ENCODE results near the gene LILRB5. TPM values are rescaled to one million over a fixed set of nuclear protein-coding genes. Genes with fewer than 3 reads are reported as not detected.
"Not testable (repeated sequence)": the region's sequence is repeated elsewhere in the genome, so short reads cannot be mapped to it uniquely, and the experiment has no call there.

Gene LILRB5
- total RNA-seq, 1 experiment from 2014 or later: not detected

DNA sequence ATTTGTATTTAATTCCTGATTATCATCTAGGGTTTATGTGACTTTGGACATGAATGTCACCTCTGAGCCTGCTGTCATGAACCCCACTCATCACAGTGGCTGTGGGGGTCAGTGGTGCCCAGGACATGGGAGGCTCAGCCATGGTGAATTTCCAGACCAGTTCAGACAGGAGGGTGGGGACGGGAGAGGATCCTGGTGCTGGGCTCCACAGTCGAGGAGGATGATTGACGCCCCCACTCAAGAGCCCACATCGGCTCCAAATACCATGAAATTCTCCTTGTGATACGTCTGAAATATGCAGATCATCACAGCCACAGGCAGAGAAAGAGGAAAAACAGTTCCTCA lies 33.2 kb downstream of the LILRB5 start:
- H3K9me3 ChIP-seq (ENCODE audit: control insufficient read depth in 1 of 2, insufficient read depth in 1 of 2, low read depth in 1 of 2, low read length in 2 of 2); H3K9me2 ChIP-seq (ENCODE audit: insufficient read depth); H3K36me3 ChIP-seq (ENCODE audit: control insufficient read depth in 1 of 2, insufficient read depth in 2 of 2, low read length in 2 of 2); ATAC-seq; H2AFZ ChIP-seq (ENCODE audit: low read depth, low read length, poor library complexity, severe bottlenecking); H3K4me2 ChIP-seq (ENCODE audit: low read length); H3K27ac ChIP-seq (ENCODE audit: low read depth, low read length); H3K4me1 ChIP-seq (ENCODE audit: control insufficient read depth in 1 of 2, insufficient read depth in 2 of 2, low read length in 2 of 2); H4K20me1 ChIP-seq (ENCODE audit: insufficient read depth); BruUV-seq (replicated peaks); CTCF ChIA-PET; intact Hi-C loops (cut with micrococcal nuclease); H3K27me3 ChIP-seq (ENCODE audit: insufficient read depth, low read length); POLR2A ChIA-PET; H3K9ac ChIP-seq (ENCODE audit: low read length); RAD21 ChIA-PET (ENCODE audit: low non-redundant PET in 1 of 2, low total read pairs in 2 of 2, uncharacterized antibody in 2 of 2, unreplicated experiment in 2 of 2); H3K79me2 ChIP-seq (ENCODE audit: insufficient read depth, low read length); DNase-seq (ENCODE audit: low read depth, low spot score); H3K4me3 ChIP-seq (replicated peaks in 1 of 2; ENCODE audit: low read depth in 1 of 2, low read length in 2 of 2): not testable (repeated sequence)

- intact Hi-C loops (cut with micrococcal nuclease); H3K27me3 ChIP-seq (ENCODE audit: insufficient read depth, low read length); H3K27ac ChIP-seq (ENCODE audit: low read depth, low read length); CTCF ChIA-PET; H3K9ac ChIP-seq (ENCODE audit: low read length); H3K4me1 ChIP-seq (ENCODE audit: control insufficient read depth in 1 of 2, insufficient read depth in 2 of 2, low read length in 2 of 2); RAD21 ChIA-PET (ENCODE audit: low non-redundant PET in 1 of 2, low total read pairs in 2 of 2, uncharacterized antibody in 2 of 2, unreplicated experiment in 2 of 2); DNase-seq (ENCODE audit: low read depth, low spot score); BruUV-seq (replicated peaks); H3K4me2 ChIP-seq (ENCODE audit: low read length); H3K9me3 ChIP-seq (ENCODE audit: control insufficient read depth in 1 of 2, insufficient read depth in 1 of 2, low read depth in 1 of 2, low read length in 2 of 2); H3K9me2 ChIP-seq (ENCODE audit: insufficient read depth); H3K79me2 ChIP-seq (ENCODE audit: insufficient read depth, low read length); POLR2A ChIA-PET; H3K4me3 ChIP-seq (replicated peaks in 1 of 2; ENCODE audit: low read depth in 1 of 2, low read length in 2 of 2); H4K20me1 ChIP-seq (ENCODE audit: insufficient read depth); H2AFZ ChIP-seq (ENCODE audit: low read depth, low read length, poor library complexity, severe bottlenecking); H3K36me3 ChIP-seq (ENCODE audit: control insufficient read depth in 1 of 2, insufficient read depth in 2 of 2, low read length in 2 of 2): not testable (repeated sequence)
- ATAC-seq: peak; percentile 14; the same call in 1 of the 2 replicates
Observed at GRCh38 chr19:54223277-54223936, 33.7 kb downstream of the LILRB5 start.

DNA sequence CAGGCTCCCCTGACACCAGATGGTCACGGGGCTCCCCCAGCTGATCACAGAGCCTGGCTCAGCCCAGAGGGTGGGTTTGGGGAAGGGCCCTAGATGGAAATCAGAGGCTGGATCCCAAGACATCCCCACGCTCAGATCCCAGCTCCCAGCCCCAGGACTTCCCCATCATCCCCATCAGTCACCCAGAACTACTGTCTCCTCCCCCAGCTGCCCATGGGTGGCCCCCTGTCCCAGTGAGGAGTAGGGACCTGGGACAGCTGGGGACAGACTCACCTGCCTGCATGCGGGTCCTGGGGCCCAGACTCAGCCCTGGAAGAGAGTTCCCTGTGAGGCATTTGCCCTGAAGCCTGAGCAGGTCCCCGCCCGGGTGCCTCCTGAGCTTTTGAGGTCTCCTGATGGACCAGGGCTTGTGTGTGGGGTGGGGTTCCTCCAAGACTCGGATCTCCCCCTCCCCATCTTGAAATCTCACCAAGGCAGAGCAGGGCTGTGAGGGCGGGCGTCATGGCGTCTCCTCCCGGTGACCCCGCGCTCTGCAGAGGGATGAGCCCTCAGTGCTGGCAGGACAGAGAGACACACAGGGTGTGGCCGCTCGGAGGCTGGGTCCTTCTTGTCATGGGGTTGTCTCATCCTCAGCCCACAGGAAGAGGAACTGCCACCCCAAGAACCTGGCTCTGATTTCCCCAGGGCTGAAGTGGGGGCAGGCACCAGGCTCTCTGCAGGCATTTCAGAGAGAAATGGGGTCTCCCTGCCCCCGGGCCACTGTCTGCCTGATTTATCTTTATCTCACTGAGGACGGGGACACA lies 34.4 kb downstream of the LILRB5 start, which contains the start of gene LILRB3:
Gene LILRB3 (minus strand): TSS at position 534 of the 803 bp plus-strand sequence. CDS start 31 bp downstream, at position 503.
- H3K9ac ChIP-seq (ENCODE audit: low read length); H3K4me1 ChIP-seq (ENCODE audit: control insufficient read depth in 1 of 2, insufficient read depth in 2 of 2, low read length in 2 of 2); H3K9me2 ChIP-seq (ENCODE audit: insufficient read depth); H3K27ac ChIP-seq (ENCODE audit: low read depth, low read length); DNase-seq (ENCODE audit: low read depth, low spot score); H3K4me2 ChIP-seq (ENCODE audit: low read length); H3K79me2 ChIP-seq (ENCODE audit: insufficient read depth, low read length); H3K4me3 ChIP-seq (replicated peaks in 1 of 2; ENCODE audit: low read depth in 1 of 2, low read length in 2 of 2); CTCF ChIA-PET; intact Hi-C loops (cut with micrococcal nuclease); H2AFZ ChIP-seq (ENCODE audit: low read depth, low read length, poor library complexity, severe bottlenecking); BruUV-seq (replicated peaks); RAD21 ChIA-PET (ENCODE audit: low non-redundant PET in 1 of 2, low total read pairs in 2 of 2, uncharacterized antibody in 2 of 2, unreplicated experiment in 2 of 2); H3K27me3 ChIP-seq (ENCODE audit: insufficient read depth, low read length); H3K36me3 ChIP-seq (ENCODE audit: control insufficient read depth in 1 of 2, insufficient read depth in 2 of 2, low read length in 2 of 2); ATAC-seq; H4K20me1 ChIP-seq (ENCODE audit: insufficient read depth); H3K9me3 ChIP-seq (ENCODE audit: control insufficient read depth in 1 of 2, insufficient read depth in 1 of 2, low read depth in 1 of 2, low read length in 2 of 2): not testable (repeated sequence)
- POLR2A ChIA-PET: interaction anchor here (1.6 kb wide), 1 partner anchor 23 kb away, joined by 3 read pairs; no protein-coding TSS in a partner anchor

GRCh38 chr19:54221947-54222346 lies 35.1 kb downstream of the LILRB5 start:
- DNase-seq (ENCODE audit: low read depth, low spot score); BruUV-seq (replicated peaks); H3K4me3 ChIP-seq (replicated peaks in 1 of 2; ENCODE audit: low read depth in 1 of 2, low read length in 2 of 2); H4K20me1 ChIP-seq (ENCODE audit: insufficient read depth); H3K27ac ChIP-seq (ENCODE audit: low read depth, low read length); CTCF ChIA-PET; intact Hi-C loops (cut with micrococcal nuclease); H3K9me2 ChIP-seq (ENCODE audit: insufficient read depth); H3K27me3 ChIP-seq (ENCODE audit: insufficient read depth, low read length); H3K4me1 ChIP-seq (ENCODE audit: control insufficient read depth in 1 of 2, insufficient read depth in 2 of 2, low read length in 2 of 2); H3K36me3 ChIP-seq (ENCODE audit: control insufficient read depth in 1 of 2, insufficient read depth in 2 of 2, low read length in 2 of 2); H3K9me3 ChIP-seq (ENCODE audit: control insufficient read depth in 1 of 2, insufficient read depth in 1 of 2, low read depth in 1 of 2, low read length in 2 of 2); RAD21 ChIA-PET (ENCODE audit: low non-redundant PET in 1 of 2, low total read pairs in 2 of 2, uncharacterized antibody in 2 of 2, unreplicated experiment in 2 of 2); H2AFZ ChIP-seq (ENCODE audit: low read depth, low read length, poor library complexity, severe bottlenecking); H3K9ac ChIP-seq (ENCODE audit: low read length); H3K4me2 ChIP-seq (ENCODE audit: low read length); ATAC-seq; H3K79me2 ChIP-seq (ENCODE audit: insufficient read depth, low read length): not testable (repeated sequence)
- POLR2A ChIA-PET: interaction anchor here (1.6 kb wide), 1 partner anchor 22 kb away, joined by 3 read pairs; no protein-coding TSS in a partner anchor

All from HCT116 (cell line).